Activated CD8-positive, alpha-beta T cell treated with anti-CD3 and anti-CD28 coated beads, Interleukin-2, amount 10 ng/mL, durations not matched to agents 7 days and 5 days (primary cell): ENCODE data around the gene APOC1. TPM values are rescaled to one million over a fixed set of nuclear protein-coding genes. Genes with fewer than 3 reads are reported as not detected.

Experiments
- ATAC-seq: fragments of 150-1000 bp; cut with Tn5 transposase; one replicate; pipeline ENCODE4 v1.10.0; 2021; ENCODE audit warnings: moderate library complexity
- CTCF ChIA-PET: fragments of 350-600 bp; sonication (Branson Sonifier 250); formaldehyde crosslinking; loops from one replicate; lab custom pipeline; 2021; ENCODE audit warnings: antibody characterized with exemption; lab: Charles Lee
- POLR2A ChIA-PET: fragments of 350-600 bp; sonication (Branson Sonifier 250); formaldehyde crosslinking; loops from one replicate; lab custom pipeline; 2021; ENCODE audit warnings: antibody characterized with exemption; lab: Charles Lee
- DNase-seq: peaks from one replicate; pipeline ENCODE4 v3.0.0-alpha.2; 2020
- H3K27ac Mint-ChIP-seq: one replicate; pipeline ENCODE4 v1.8.0; 2021; ENCODE audit warnings: mild to moderate bottlenecking, mixed read lengths
- H3K27me3 Mint-ChIP-seq: one replicate; pipeline ENCODE4 v1.8.0; 2021; ENCODE audit warnings: low read depth, mixed read lengths
- H3K36me3 Mint-ChIP-seq: one replicate; pipeline ENCODE4 v1.8.0; 2021; ENCODE audit warnings: low read depth, mixed read lengths
- H3K4me1 Mint-ChIP-seq: one replicate; pipeline ENCODE4 v1.8.0; 2021; ENCODE audit warnings: low read depth, mixed read lengths
- H3K4me3 Mint-ChIP-seq: one replicate; pipeline ENCODE4 v1.8.0; 2021; ENCODE audit warnings: mild to moderate bottlenecking, mixed read lengths
- H3K9me3 Mint-ChIP-seq: one replicate; pipeline ENCODE4 v1.8.0; 2022; ENCODE audit warnings: mixed read lengths; ENCODE audit not compliant: insufficient read depth
- total RNA-seq, 2 experiments: library from RNA; stranded (reverse); gene quantifications; one replicate each; pipeline ENCODE4 v1.2.3, GENCODE V29; 2021

APOC1 gene
- total RNA-seq, 2 experiments from 2014 or later: not detected

DNA sequence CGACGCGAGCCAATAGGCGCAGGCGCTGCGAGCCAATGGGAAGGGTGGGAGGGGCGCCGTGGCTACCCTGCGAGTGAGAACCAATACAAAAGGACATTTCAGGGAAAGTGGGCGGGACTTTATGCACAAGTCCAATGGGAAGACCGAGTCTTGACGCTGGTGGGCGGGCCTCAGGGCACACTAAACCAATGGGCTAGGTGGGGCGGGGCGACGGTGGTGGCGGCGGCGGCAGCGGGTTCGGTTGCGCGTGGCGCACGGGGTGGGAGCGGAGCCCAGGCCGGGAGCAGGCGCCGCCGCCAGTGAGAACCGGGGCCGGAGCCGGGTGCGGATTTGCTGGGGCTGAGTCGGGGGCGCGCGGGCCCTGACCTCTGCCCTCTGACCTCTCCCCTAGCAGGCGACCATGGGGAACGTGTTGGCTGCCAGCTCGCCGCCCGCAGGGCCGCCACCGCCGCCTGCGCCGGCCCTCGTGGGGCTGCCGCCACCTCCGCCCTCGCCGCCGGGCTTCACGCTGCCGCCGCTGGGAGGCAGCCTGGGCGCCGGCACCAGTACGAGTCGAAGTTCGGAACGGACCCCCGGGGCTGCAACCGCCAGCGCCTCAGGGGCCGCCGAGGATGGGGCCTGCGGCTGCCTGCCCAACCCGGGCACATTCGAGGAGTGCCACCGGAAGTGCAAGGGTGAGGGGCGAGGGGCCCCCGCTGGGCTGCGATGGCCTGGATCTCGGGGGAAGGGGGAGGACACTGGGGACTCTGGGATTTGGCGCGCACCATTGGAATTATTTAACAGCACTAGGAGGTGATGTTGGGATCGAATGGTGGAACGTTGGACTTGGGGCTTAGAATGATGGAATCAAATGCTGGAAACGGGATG, 23.2 kb upstream of the APOC1 start, which contains the start of gene TOMM40:
TOMM40 (plus strand) TSS at position 239 of the 867 bp plus-strand sequence; CDS start at position 401, 162 bp downstream.
- H3K9me3 Mint-ChIP-seq: no peaks in the 10 kb centered on the region
- H3K4me1 Mint-ChIP-seq: peaks cover 38% of the 10 kb centered on the region
- DNase-seq (peak; percentile 41), ATAC-seq (no peak)
- H3K27ac Mint-ChIP-seq: peak within 1 kb of the TSS; percentile 97
- ChIA-PET POLR2A (interaction anchor here (0.6 to 1.4 kb wide), 3 partner anchors 8 to 64 kb away, joined by 3 to 5 read pairs (median 3); partner anchors contain the start of gene CLPTM1), CTCF (interaction anchor here (1.2 to 1.9 kb wide), 5 partner anchors 13 to 188 kb away, joined by 3 to 7 read pairs (median 4); partner anchors contain the start of gene GEMIN7)
- H3K4me3 Mint-ChIP-seq: peak within 1 kb of the TSS; percentile 92
- H3K36me3 Mint-ChIP-seq: peaks cover 40% of the 10 kb centered on the region
- no peaks in the 10 kb centered on the region for H3K27me3 Mint-ChIP-seq

DNA sequence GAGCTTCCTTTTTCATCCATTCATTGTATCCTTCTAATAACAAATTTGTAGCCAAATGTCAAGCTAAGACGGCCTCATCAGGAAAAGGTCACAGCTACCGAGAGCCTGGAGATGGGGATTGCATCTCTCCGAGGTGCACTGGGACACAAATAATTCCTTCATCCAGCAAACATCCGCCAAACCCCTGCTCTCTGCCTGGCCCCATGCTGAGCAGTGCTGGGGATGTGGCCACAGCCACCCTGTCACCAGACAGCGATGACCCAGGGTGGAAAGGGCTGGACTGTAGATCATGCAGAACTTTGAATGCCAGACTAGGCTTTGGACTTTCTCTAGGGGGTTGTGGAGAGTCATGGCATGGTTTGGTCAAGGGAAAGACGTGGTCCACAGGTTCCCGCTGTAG, 21.5 kb upstream of the APOC1 start:
- ChIA-PET POLR2A (interaction anchor here (1.2 kb wide), 1 partner anchor 13 kb away, joined by 5 read pairs; the partner anchor contains the start of gene APOE), CTCF (interaction anchor here (0.7 to 1.6 kb wide), 3 partner anchors 10 to 238 kb away, joined by 3 to 4 read pairs (median 3); no protein-coding TSS in a partner anchor)
- Mint-ChIP-seq H3K4me3 (peak overlapping the region; percentile 92), H3K4me1 (peaks cover 38% of the 10 kb centered on the region), H3K36me3 (peaks cover 49% of the 10 kb centered on the region), H3K9me3 (no peaks in the 10 kb centered on the region), H3K27ac (peak overlapping the region; percentile 94), H3K27me3 (no peaks in the 10 kb centered on the region)
- DNase-seq: no peak
- ATAC-seq: no peak

DNA sequence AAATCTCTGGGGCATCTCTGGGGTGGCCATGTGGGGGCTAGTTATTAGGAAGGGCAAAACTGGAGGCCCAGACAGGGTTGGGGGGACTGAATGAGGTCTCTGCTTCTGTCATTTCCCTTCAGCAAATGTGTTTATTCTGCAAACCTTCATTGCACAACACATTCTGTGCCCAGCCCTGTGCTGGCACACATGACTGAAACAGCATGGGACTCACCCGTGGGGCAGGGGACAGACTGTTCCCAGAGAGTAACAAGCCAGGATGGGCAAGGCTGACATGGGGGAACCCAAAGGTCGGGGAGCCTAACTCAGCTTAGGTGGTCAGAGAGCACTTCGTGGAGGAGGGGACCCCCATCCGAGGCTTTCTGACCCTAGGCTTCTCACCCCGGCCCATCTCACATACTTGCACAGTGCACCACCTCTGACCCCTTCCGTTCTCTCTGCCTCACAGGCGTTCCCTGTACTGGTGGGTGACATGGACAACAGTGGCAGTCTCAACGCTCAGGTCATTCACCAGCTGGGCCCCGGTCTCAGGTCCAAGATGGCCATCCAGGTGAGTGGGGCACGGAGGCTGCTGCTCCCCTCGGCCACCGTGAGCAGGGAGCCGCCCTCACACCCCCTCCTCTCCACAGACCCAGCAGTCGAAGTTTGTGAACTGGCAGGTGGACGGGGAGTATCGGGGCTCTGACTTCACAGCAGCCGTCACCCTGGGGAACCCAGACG, 20.9 kb upstream of the APOC1 start:
- peak overlapping the region; percentile 92 for H3K4me3 Mint-ChIP-seq

DNA sequence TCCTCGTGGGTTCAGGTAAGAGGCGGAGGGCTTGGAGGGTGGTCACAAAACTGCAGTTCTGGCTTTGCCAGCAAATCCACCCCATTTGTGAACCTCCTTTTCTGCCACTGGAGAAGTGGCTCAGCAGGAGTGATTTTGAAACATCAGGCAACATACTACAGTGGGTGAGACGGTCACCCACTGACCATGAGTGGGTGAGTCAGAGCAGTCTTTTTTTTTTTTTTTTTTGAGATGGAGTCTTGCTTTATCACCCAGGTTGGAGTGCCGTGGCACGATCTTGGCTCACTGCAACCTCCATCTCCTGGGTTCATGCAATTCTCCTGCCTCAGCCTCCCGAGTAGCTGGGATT, 20.4 kb upstream of the APOC1 start:
- H3K36me3 Mint-ChIP-seq: peaks cover 53% of the 10 kb centered on the region
- DNase-seq (no peak), ATAC-seq (no peak)
- POLR2A ChIA-PET: interaction anchor here (0.7 kb wide), 1 partner anchor 1745 kb away, joined by 3 read pairs; no protein-coding TSS in a partner anchor
- H3K4me1 Mint-ChIP-seq: peaks cover 37% of the 10 kb centered on the region
- no peak overlapping the region for H3K4me3 Mint-ChIP-seq
- CTCF ChIA-PET: no interaction called here
- no peak overlapping the region for H3K27ac Mint-ChIP-seq
- no peaks in the 10 kb centered on the region for H3K27me3 Mint-ChIP-seq
- H3K9me3 Mint-ChIP-seq: no peaks in the 10 kb centered on the region

More for the DNA sequence above, 20.9 kb upstream of the APOC1 start:
- ATAC-seq (no peak), DNase-seq (no peak)
- Mint-ChIP-seq H3K27me3 (no peaks in the 10 kb centered on the region), H3K9me3 (no peaks in the 10 kb centered on the region), H3K4me1 (peaks cover 38% of the 10 kb centered on the region), H3K27ac (peak overlapping the region; percentile 94), H3K36me3 (peaks cover 53% of the 10 kb centered on the region)
- ChIA-PET POLR2A (interaction anchor here (1.2 kb wide), 1 partner anchor 12 kb away, joined by 5 read pairs; the partner anchor contains the start of gene APOE), CTCF (interaction anchor here (1.6 kb wide), 1 partner anchor 9 kb away, joined by 4 read pairs; no protein-coding TSS in a partner anchor)

DNA sequence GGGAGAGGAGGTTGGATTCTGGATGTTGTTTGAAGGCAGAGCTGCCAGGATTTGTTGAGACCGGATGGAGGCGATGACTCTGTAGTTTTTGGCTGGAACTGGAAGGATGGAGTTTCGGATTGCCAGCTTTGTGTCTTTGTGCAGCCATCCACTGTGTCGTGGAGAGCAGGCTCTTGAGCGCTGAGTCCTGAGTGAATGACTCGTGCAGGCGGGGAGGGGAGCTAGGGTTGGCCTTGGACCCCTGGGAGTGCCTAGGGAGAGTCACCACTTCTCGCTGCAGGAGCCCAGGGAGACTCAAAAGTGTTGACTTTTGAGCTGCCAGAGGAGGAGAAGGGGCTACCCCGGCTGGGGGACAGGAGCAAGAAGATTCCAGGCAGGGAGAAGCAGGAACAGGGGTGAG, 19.5 kb upstream of the APOC1 start:
- Mint-ChIP-seq H3K9me3 (no peaks in the 10 kb centered on the region), H3K36me3 (peaks cover 55% of the 10 kb centered on the region), H3K27ac (peak overlapping the region; percentile 39), H3K4me3 (no peak overlapping the region), H3K4me1 (peaks cover 35% of the 10 kb centered on the region), H3K27me3 (no peaks in the 10 kb centered on the region)
- ChIA-PET CTCF (interaction anchor here (1.6 kb wide), 1 partner anchor 9 kb away, joined by 5 read pairs; no protein-coding TSS in a partner anchor), POLR2A (no interaction called here)
- ATAC-seq: no peak
- DNase-seq: no peak

DNA sequence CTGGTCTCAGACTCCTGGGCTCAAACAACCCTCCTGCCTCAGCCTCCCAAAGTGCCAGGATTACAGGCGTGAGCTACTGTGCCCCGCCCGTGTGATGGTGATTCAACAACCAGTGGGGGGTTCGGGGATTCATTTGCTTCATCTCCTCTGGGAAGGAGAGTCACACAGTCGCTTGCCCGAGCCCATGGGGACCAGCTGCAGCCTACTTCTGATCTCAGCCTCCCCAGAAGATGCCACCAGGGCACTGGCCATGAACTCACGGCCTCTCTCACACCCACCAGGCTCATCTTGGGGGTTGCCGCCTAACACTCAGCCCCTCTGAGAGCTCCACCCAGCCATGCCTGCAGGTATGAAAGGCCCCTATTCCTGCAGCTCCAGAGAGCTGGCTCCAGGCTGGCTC, 16.6 kb upstream of the APOC1 start:
- H3K27me3 Mint-ChIP-seq: no peaks in the 10 kb centered on the region
- ATAC-seq (no peak), DNase-seq (no peak)
- ChIA-PET POLR2A (no interaction called here), CTCF (no interaction called here)
- peaks cover 52% of the 10 kb centered on the region for H3K36me3 Mint-ChIP-seq
- peaks cover 17% of the 10 kb centered on the region for H3K4me1 Mint-ChIP-seq
- H3K27ac Mint-ChIP-seq: no peak overlapping the region
- H3K9me3 Mint-ChIP-seq: no peaks in the 10 kb centered on the region
- no peak overlapping the region for H3K4me3 Mint-ChIP-seq

DNA sequence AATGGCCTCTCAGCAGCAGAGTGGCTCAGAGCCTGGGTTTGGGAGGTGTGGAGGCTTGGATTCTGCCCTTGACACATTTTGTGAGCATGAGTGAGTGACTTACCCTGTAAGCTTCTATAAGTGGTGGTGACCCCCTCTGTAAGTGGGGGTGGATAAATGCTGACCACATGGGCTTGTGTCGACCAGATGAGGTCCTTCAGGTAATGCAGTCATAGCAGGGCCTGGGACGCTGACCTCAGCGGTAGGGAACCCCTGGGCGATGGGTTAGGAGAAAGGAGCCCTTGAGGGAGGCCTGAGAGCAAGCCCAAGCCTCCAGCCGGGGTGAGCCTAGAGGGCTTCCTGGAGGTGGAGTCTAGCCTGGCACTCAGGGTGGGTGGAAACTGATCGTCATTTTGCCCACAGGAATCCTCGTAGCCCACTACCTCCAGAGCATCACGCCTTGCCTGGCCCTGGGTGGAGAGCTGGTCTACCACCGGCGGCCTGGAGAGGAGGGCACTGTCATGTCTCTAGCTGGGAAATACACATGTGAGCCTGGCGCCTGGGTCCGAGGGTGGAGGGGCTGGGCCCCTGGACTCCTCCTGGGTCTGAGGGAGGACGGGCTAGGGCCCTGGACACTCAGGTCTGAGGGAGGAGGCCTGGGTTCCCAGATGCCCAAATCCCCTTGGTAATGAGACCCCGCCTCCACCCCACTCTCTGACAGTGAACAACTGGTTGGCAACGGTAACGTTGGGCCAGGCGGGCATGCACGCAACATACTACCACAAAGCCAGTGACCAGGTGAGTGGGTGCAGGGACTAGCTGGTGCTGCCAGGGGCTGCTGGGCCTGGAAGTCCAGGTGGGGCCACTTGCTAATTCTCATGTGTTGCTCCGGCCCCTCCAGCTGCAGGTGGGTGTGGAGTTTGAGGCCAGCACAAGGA, 13.8 kb upstream of the APOC1 start:
- Mint-ChIP-seq H3K36me3 (peaks cover 38% of the 10 kb centered on the region), H3K9me3 (no peaks in the 10 kb centered on the region), H3K4me3 (no peak overlapping the region), H3K27ac (no peak overlapping the region), H3K27me3 (peaks cover 3% of the 10 kb centered on the region), H3K4me1 (peaks cover 5% of the 10 kb centered on the region)
- POLR2A ChIA-PET: interaction anchor here (1.4 kb wide), 1 partner anchor 10 kb away, joined by 5 read pairs; the partner anchor contains the start of gene TOMM40
- CTCF ChIA-PET: no interaction called here
- DNase-seq (no peak), ATAC-seq (no peak)

DNA sequence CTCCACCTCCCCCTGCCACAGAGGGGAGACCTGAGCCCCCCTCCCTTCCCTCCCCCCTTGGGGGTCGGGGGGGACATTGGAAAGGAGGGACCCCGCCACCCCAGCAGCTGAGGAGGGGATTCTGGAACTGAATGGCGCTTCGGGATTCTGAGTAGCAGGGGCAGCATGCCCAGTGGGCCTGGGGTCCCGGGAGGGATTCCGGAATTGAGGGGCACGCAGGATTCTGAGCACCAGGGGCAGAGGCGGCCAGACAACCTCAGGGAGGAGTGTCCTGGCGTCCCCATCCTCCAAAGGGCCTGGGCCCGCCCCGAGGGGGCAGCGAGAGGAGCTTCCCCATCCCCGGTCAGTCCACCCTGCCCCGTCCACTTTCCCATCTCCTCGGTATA, 11.2 kb upstream of the APOC1 start:
- H3K4me3 Mint-ChIP-seq: no peak overlapping the region
- ATAC-seq (no peak), DNase-seq (no peak)
- POLR2A ChIA-PET: interaction anchor here (0.6 kb wide), 2 partner anchors 49 to 120 kb away, joined by 3 to 4 read pairs; no protein-coding TSS in a partner anchor
- H3K27me3 Mint-ChIP-seq: peaks cover 13% of the 10 kb centered on the region
- H3K27ac Mint-ChIP-seq: no peak overlapping the region
- CTCF ChIA-PET: interaction anchor here (0.7 to 5.2 kb wide), 8 partner anchors 8 to 436 kb away, joined by 3 to 34 read pairs (median 4); partner anchors contain the start of gene TOMM40
- peaks cover 20% of the 10 kb centered on the region for H3K36me3 Mint-ChIP-seq
- H3K4me1 Mint-ChIP-seq: peaks cover 12% of the 10 kb centered on the region
- no peaks in the 10 kb centered on the region for H3K9me3 Mint-ChIP-seq

DNA sequence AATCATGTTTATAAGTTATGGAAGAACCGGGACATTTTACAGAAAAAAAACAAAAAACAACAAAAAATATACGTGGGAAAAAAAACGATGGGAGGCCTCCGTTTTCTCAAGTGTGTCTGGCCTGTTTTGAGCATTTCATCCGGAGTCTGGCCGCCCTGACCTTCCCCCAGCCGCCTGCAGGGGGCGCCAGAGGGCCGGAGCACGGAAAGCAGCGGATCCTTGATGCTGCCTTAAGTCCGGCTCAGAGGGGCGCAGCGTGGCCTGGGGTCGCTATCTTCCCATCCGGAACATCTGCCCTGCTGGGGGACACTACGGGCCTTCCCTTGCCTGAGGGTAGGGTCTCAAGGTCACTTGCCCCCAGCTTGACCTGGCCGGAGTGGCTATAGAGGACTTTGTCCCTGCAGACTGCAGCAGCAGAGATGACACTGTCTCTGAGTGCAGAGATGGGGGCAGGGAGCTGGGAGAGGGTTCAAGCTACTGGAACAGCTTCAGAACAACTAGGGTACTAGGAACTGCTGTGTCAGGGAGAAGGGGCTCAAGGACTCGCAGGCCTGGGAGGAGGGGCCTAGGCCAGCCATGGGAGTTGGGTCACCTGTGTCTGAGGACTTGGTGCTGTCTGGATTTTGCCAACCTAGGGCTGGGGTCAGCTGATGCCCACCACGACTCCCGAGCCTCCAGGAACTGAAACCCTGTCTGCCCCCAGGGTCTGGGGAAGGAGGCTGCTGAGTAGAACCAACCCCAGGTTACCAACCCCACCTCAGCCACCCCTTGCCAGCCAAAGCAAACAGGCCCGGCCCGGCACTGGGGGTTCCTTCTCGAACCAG, 10.6 kb upstream of the APOC1 start:
- ChIA-PET POLR2A (no interaction called here), CTCF (interaction anchor here (0.7 to 5.2 kb wide), 8 partner anchors 9 to 435 kb away, joined by 3 to 34 read pairs (median 4); partner anchors contain the start of gene TOMM40)
- Mint-ChIP-seq H3K27me3 (peaks cover 13% of the 10 kb centered on the region), H3K36me3 (peaks cover 19% of the 10 kb centered on the region), H3K4me1 (peaks cover 12% of the 10 kb centered on the region), H3K9me3 (no peaks in the 10 kb centered on the region), H3K4me3 (no peak overlapping the region), H3K27ac (no peak overlapping the region)
- peak; percentile 77 for DNase-seq
- peak; percentile 60 for ATAC-seq

DNA sequence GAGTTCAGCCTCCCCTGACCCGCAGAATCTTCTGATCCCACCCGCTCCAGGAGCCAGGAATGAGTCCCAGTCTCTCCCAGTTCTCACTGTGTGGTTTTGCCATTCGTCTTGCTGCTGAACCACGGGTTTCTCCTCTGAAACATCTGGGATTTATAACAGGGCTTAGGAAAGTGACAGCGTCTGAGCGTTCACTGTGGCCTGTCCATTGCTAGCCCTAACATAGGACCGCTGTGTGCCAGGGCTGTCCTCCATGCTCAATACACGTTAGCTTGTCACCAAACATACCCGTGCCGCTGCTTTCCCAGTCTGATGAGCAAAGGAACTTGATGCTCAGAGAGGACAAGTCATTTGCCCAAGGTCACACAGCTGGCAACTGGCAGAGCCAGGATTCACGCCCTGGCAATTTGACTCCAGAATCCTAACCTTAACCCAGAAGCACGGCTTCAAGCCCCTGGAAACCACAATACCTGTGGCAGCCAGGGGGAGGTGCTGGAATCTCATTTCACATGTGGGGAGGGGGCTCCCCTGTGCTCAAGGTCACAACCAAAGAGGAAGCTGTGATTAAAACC, 9.9 kb upstream of the APOC1 start:
- Mint-ChIP-seq H3K27me3 (peaks cover 13% of the 10 kb centered on the region), H3K27ac (no peak overlapping the region), H3K4me1 (peaks cover 12% of the 10 kb centered on the region), H3K9me3 (no peaks in the 10 kb centered on the region), H3K36me3 (peaks cover 19% of the 10 kb centered on the region), H3K4me3 (no peak overlapping the region)
- ChIA-PET CTCF (interaction anchor here (1.5 to 5.2 kb wide), 6 partner anchors 9 to 434 kb away, joined by 3 to 34 read pairs (median 5); partner anchors contain the start of gene TOMM40), POLR2A (interaction anchor here (1.7 kb wide), 1 partner anchor 12 kb away, joined by 5 read pairs; no protein-coding TSS in a partner anchor)
- no peak for ATAC-seq
- no peak for DNase-seq
